Right forelimb (tissue), 1 donor: Measurements from ENCODE around the gene OTOF.
"Not testable (repeated sequence)": the region's sequence is repeated elsewhere in the genome, so short reads cannot be mapped to it uniquely, and the experiment has no call there.

Experiments
- DNase-seq: peaks from one replicate; pipeline ENCODE4 v3.0.0-alpha.2; 2018

Gene OTOF

DNA sequence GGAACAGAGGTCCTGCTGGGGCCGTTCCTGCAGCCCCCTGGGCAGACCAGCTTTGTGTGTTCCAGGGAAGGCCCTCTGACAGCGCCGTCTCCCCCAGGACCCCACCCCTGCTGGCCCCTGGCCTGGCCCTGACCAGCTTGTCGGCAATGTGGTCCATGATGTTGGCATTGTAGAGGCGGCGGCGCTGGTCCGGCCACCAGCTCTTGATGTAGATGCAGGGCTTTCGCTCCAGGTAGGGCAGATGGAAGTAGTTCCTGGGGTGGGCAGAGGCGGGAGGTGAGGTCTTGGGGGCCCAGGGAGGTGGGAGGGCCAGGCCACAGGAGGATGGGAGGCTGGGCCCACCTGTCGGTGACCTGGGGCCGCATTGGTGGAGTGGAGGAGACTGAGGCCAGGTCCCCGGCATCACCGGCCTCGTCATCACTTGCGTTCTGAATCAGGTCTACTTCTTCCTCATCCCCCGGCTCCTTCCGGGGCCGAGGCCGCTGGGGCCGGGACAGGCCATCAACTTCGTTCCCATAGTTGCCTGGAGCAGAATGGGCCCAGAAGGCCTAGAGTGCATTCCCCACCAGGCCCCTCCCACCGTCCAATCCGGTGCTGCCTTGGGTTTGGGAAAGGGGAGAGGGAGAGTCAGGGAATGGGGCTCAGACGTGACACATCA is 1.3 kb upstream of the OTOF start:
- no peak for DNase-seq

DNA sequence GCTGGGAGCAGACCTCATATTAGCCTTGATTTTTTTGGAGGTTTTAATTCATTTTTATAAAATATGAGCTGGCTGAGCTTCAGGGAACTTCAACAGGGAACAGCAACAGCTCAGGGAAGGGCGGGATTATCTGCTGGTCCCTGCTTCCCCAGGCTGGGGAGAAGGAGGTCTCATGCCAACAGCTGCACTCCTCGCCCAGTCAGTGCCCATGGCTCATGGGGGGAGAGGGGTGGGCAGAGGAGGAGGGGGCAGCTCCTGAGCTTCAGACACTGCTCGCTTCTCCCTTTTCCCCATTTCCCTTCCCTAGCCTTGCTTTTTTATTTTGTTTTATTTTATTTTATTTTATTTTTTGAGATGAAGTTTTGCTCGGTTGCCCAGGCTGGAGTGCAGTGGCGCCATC is 442 bp upstream of the OTOF start:
- DNase-seq: no peak

DNA sequence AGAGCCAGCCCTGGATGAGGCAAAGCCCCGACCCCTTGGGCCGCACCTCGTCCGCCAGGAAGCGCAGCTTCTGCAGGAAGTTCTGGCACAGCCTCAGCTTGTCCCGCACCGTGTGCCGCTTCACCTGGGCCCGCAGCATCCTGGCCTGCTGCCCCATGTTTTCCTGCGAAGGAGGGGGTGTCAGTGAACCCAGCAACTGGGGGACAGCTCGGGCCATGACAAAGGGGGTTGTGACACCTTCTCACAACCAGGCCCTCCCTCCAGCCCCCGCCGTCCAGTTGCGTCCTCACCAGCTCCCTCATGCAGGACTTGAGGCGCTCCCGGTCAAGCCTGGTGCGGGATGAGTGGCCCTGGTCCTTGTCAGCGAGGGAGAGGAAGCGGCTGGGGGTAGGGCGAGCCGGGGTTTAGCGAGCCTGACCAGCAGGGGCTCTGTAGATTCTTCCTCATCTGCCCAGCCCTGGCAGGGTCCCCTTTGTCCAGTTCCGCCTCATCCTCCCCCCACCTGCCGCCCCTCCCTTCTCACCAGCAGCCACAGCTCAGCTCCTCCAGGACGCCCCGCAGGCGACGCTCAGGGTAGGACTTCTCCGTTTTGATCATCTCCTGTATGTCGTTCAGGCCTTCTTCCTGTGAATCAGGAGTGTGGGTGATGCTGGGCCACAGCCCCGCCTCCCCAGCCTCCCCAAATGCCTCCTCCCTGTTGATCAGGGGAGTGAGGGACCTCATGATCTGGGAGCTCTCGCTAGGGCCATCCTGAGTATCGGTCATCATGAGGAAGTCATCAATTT is 606 bp downstream of the OTOF start:
- no peak for DNase-seq

DNA sequence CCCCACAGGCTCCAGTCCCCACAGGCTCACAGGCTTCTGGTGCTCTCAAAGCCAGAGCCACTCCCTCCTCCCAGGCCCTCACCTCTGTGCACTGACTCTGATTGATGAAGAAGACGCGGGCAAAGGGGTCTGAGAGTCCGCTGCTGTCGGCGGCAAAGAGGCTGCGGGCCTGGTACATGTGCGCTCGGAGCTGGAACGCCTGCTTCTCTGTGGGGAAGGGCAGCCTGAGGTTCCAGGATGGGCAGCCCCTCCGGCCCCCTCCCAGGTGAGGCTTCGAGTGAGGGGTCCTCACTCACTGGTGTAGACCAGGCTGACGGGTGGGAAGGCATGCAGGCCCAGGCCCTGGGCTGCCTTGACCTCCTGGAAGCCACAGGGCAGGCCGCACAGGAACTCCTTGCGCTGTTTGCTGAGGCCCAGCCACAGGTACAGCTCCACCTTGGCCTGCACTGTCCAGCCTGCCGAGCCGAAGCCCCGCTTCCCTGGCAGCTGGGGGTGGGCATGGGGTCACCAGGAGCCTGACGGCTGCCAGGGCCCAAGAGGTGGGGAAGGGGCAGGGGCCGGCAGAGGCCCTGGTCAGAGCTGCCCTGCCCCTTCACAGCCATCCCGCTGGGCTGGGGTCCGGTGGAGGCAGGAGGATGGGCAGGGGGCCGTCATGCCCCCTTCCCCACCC is 2.0 kb downstream of the OTOF start:
- no peak for DNase-seq

DNA sequence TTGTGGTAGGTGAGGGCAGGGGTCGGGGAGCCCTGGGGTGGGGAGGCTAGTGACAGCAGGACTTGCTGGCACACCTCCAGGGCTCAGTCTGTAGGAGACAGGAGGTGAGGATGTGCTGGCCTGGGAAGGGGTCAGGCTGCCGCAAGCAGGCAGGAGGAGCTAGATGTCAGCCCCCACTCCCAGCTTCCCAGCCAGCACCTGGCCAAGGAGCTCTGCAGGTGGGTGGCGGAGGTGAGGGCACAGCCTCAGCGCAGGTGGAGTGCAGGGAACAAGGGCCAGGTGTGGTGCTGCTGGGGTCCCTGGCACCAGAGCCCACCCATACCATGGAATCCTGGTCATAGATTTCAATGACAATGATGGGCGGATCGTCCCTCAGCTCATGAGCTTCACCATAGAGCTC is 2.9 kb downstream of the OTOF start:
- no peak for DNase-seq

GRCh38 chr2:26474261-26474785 is 3.6 kb downstream of the OTOF start:
- no peak for DNase-seq

DNA sequence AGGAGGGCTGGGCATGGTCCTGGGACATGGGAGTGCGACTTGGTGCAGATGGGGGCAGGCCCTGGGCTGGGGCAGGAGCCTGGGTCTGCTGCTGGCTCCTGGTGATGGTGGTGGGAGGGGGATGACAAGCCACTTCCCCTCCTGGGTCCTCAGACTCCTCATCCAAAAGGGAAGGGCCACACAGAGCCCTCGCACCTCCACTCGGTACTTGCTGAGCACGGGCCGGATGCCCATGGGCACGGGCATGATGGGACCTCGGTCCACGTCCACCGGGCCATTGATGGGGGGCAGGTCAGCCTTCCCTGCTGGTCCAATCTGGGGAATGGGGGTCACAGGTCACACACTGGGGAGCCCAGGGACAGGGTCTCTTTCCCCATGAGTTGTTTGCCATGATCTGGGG is 4.1 kb downstream of the OTOF start:
- no peak for DNase-seq

DNA sequence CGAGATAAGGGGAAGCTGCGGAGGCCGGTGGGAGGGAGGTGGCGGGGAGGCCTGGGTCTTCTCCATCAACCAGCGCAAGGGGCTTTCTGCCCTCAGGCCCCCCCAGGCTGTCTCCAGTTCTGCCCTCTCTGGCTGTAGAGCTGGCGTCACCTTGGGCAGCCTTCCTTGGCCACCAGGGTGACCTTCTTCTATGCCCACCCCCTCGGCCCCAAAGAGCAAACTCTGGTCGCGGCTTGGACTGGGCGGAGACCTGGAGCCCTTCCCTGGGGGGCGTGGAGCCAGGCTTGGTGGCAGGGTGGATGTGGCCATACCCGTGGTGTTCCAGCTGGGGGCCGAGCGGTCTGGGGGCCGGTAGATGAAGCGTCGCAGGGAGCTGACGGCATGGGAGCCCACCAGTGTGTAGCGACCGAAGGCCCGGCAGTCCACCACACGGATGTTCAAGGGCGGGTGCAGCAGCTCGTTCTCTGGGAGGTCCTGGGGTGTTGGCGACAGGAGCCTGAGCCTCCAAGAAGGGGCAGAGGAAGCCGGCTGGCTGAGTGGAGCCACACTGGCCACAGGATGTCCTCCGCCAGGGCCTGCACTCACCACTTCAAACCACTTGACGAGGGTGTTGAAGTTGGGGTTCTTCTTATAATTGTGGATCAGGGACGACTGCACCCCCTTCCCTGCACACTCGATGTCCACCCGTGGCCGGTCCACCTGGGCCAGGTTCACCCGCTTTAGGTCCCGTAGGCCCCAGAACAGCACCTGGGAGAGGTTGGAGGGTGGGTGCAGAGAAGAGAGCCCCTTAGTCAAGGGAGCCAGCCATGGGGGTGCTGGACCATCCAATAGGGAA is 4.9 kb downstream of the OTOF start:
- no peak for DNase-seq

- DNase-seq: no peak
Measured at GRCh38 chr2:26471766-26472706, 5.9 kb downstream of the OTOF start.

DNA sequence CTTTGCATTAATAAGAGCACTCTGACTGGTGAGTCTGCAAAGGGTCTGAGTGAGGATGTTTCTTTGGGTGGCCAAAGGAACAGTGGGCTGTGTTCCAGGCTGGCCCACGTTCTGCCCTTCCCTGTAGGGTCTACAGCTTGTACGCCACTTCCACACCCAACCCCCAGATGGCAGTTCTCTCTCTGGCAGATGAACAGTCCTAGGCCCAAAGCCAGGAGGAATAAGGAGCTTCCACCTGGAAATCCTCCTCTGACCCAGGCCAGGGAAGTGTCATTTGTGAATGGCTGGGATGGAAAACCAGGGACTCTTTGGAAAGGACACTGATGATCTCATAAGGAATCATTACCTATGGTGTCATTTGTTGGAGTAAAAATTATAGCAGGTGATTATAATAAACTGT is 6.6 kb downstream of the OTOF start:
- no peak for DNase-seq

DNA sequence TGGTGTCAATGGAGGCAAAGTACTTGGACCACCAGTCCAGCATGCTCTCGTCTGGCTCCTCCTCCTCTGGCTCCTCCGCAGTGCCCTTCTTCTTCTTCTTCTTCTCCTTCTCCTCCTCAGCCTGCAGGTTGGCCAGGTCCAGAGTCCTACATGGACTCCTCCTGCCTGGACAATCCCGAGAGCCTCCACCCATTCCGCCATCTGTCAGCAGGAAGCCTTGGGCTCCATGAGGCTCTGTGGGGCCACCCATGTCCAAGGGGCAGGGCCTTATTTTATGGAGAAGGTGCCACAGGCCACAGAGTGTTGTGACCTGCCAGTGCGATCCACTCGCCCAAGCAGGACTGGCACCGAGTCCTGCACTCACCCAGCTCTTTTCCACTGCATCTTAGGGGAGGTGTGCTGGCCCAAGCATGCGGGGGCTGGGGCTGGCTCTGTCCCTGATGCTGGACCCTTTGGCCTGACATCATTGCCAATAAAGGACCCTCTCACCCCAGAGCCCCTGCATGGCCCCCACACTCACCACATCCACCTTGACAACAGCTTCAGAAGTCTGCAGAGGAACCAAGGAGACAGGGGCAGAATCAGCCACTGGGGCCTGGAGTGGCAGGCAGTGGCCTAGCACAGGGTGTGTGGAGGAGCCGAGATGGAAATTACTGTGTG is 7.2 kb downstream of the OTOF start:
- DNase-seq: no peak

GRCh38 chr2:26469955-26470354 is 8.0 kb downstream of the OTOF start:
- DNase-seq: no peak

DNA sequence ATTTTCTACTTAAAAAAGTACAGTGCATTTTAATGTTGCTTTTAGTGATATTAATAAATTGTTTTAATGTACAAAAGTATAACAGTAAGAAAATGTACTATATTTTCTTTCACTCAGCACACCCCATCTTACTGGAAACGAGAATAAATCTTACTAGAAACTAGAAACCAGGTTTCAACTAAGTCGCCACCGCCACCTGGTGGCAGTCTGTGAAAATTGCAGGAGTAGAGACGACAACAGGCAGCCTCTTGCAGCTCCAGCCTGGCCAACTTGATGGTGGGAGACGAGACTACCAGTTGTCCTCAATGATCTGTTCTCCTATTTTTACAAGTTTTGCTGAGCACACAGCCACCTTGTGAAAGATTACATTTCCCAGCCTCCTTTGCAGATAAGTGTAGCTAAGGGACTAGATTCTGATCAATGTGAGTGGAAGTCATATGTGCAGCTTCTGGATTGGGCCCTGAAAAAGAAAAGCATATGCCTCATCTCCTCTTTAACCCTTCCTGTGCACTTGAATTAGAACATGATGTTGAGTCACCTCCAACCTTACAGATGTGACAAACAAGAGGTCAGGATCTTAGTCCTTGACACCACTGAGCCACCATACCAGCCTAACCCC is 8.7 kb downstream of the OTOF start:
- DNase-seq: no peak

DNA sequence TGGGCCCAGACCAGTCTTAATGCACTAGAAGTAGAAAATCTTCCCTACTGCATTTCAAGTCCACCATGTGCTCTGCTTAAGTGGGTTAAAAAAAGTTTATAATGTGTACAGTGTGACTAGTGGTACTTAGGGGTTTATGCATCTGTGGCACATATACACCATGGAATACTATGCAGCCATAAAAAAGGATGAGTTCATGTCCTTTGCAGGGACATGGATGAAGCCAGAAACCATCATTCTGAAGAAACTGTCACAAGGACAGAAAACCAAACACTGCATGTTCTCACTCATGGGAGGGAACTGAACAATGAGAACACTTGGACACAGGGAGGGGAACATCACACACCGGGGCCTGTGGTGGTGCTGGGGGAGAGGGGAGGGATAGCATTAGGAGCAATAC is 9.4 kb downstream of the OTOF start:
- DNase-seq: not testable (repeated sequence)

DNA sequence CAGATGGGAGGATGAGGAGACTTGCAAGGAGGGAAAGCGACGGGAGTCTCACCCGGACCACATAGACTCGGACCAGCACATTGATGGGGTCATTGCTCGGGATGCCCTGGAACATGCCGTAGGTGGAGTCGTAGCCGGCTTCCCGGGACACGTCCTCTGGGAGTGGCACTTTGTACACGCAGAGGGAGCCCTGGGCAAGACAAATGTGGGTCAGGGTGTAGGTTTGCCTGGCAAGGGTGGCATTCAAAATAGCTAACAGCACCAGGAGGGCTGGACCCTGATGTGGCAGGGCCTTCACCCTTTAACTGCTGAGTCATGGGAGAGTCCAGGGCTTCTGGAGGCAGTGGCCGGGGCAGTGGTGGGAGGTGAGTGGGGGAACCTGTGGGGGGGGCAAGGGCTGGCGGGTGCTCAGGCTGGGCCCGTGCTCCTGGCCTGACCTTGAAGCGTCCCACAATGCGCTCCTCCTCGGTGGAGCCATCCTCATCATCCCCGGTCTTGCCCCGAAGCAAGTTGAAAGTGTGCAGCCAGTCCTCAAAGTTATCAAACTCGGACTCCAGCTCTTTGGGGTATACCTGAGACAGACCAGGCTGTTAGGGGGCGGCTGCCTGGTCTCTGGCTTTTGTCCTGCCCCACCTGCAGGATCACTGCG is 11.1 kb downstream of the OTOF start:
- no peak for DNase-seq

- DNase-seq: no peak
Measured at GRCh38 chr2:26465981-26466471, 11.9 kb downstream of the OTOF start.

DNA sequence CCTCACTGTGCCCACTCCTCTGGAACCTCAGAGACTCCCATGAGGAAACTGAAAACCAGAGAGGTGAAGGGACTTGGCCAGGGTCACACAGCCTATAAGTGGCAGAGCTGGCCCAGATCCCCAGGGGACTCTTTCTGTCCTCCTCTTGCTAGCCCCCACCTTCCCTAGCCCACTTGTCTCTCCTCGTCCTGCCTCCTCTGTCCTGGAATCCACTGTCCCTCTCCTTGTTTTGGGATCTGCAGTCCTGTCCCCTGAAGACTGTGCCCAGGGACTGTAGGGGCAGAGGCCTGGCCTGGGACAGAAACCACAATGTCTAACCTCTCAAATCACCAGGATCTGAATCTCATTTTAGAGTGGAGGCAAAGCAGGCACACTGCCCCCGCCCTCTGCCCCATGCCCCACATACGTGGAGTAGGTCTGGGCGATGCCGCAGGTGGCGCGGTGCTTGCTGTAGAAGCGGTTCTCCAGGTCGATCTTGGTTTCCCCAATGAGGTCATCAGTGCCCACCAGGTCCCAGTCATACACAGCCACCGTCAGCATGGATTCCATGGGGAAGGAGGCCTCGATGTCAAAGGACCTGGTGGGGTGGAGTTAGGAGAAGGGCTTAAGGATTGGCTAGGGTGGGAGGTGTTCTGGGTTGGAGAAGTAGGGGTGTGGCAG is 12.5 kb downstream of the OTOF start:
- DNase-seq: no peak

DNA sequence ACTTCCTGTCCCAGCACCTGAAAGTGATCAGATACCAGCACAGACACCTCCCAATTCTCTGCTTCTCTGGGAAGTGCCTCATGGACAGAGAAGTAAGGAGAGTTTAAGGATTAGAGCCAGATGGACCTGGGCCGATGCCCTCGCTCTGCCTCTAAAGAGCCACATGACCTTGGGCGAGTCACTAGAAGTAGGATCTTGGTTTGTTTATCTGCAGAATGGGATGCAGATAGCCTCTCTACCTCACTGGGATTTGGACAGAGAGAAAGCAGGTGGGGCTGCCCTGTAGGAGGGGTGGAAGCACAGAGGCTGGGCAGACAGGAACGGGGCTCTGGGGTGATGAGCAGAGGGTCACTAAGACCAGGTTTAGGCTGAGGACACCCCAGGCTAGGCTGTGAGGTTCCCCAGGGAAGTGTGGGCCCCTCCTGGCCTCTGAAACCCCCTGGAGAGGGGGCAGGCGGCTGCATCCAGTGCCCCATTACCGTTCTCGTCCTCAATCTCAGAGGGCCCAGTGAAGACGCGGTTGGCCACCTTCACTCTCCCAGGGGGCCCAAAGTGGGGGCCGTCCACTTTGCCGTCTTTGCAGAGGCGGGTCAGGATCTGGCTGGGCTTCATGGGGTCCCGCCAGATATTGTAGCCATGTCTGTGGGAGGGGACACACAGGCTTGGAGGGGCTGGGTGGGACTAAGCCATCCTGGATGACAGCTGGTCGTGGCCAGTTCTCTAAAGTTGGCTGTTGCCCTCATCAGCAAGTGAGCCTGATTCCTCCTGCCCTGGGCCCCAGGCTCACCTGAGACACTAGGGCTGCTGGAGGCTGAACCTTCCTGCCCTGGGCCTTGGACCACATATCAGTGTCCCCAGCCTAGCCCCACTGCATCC is 13.3 kb downstream of the OTOF start:
- DNase-seq: no peak
